Thyroid gland (tissue), 4 donors: ENCODE results near the gene CLIP2. TPM values are rescaled to one million over a fixed set of nuclear protein-coding genes. Genes with fewer than 3 reads are reported as not detected.
"Not testable (repeated sequence)": the region's sequence is repeated elsewhere in the genome, so short reads cannot be mapped to it uniquely, and the experiment has no call there.

ENCODE experiments used
- DNase-seq, 2 donors: peaks; one replicate each; pipeline ENCODE4 v3.0.0-alpha.2; 2019
- H3K27ac ChIP-seq, 3 donors: fragments of 200-600 bp; sonication (generic); 1 replicate in 2 of 3; 2 replicates in 1 of 3; pipeline ENCODE4 v1.5.1; 2016 to 2019; ENCODE audit warnings: mild to moderate bottlenecking in 1 of 3, moderate library complexity in 1 of 3
- H3K27me3 ChIP-seq: fragments of 200-600 bp; sonication (generic); one replicate; pipeline ENCODE4 v1.5.1; 2019
- H3K36me3 ChIP-seq, 2 donors: fragments of 200-600 bp; sonication (generic); one replicate each; pipeline ENCODE4 v1.5.1; 2016 to 2019
- H3K4me1 ChIP-seq, 2 donors: fragments of 200-600 bp; sonication (generic); one replicate each; pipeline ENCODE4 v1.5.1; 2017 to 2019
- H3K4me3 ChIP-seq, 3 donors: fragments of 200-600 bp; sonication (generic); replicated peaks in 1 of 3; 1 replicate in 2 of 3; 2 replicates in 1 of 3; pipeline ENCODE4 v1.5.1; 2016; ENCODE audit warnings: mild to moderate bottlenecking in 1 of 3
- H3K9me3 ChIP-seq: fragments of 200-600 bp; sonication (generic); one replicate; pipeline ENCODE4 v1.5.1; 2017
- CTCF ChIP-seq, 6 experiments: fragments of 200-600 bp in 3 of 6; fragments of 450-650 bp in 3 of 6; sonication (generic) in 3 of 6; IDR thresholded peaks; one replicate each; pipeline ENCODE4 v1.5.1; 2016 to 2019; ENCODE audit warnings: antibody characterized with exemption in 6 of 6, mild to moderate bottlenecking in 2 of 6, inconsistent platforms in 1 of 6, moderate library complexity in 1 of 6
- POLR2A ChIP-seq, 2 donors: fragments of 450-650 bp; IDR thresholded peaks; one replicate each; pipeline ENCODE4 v1.6.1; 2017; ENCODE audit warnings: antibody characterized with exemption in 2 of 2, mild to moderate bottlenecking in 2 of 2, moderate library complexity in 1 of 2
- WGBS, 2 donors: methylation state at CpG; one replicate each; pipeline ENCODE4 v1.1.5; 2017; 5-methylcytosine and 5-hydroxymethylcytosine counted together
- intact Hi-C: fragments of 100-400 bp; cut with DNase I; formaldehyde crosslinking; loops from one replicate; pipeline ENCODE4 v1.15.1; 2023
- total RNA-seq, 4 donors: library from RNA; depleted of rRNA; stranded (reverse); fragments of >200 nt; gene quantifications; one replicate each; pipeline ENCODE4 v1.2.3, GENCODE V29; 2016

The CLIP2 gene
- total RNA-seq, 4 donors from 2014 or later, result 4.4 to 16.5 (median 6.7) TPM

- no peak overlapping the region for H3K4me3 ChIP-seq
- H3K9me3 ChIP-seq, result no peaks in the 10 kb centered on the region
- intact Hi-C loops, result no loop called here
- no peaks in the 10 kb centered on the region for H3K4me1 ChIP-seq
- no peak overlapping the region for H3K27ac ChIP-seq
- H3K36me3 ChIP-seq, result no peaks in the 10 kb centered on the region
- TF ChIP-seq CTCF (IDR thresholded peaks at IDR 0.05) (no peak), POLR2A (IDR thresholded peaks at IDR 0.05) (no peak)
- H3K27me3 ChIP-seq, result no peaks in the 10 kb centered on the region
- WGBS, 2 donors, result 96% methylated on average over 16 to 20 of the region's 20 CpGs
- DNase-seq, result no peak
Observed at GRCh38 chr7:74317146-74317782, 28.1 kb downstream of the CLIP2 start.

GRCh38 chr7:74318043-74318442, 28.8 kb downstream of the CLIP2 start:
- TF ChIP-seq CTCF (IDR thresholded peaks at IDR 0.05) (no peak), POLR2A (IDR thresholded peaks at IDR 0.05) (no peak)
- H3K27ac ChIP-seq, result no peak overlapping the region
- no peaks in the 10 kb centered on the region for H3K4me1 ChIP-seq
- H3K9me3 ChIP-seq, result no peaks in the 10 kb centered on the region
- no peak overlapping the region for H3K4me3 ChIP-seq
- no peaks in the 10 kb centered on the region for H3K36me3 ChIP-seq
- no peaks in the 10 kb centered on the region for H3K27me3 ChIP-seq
- WGBS, 2 donors, result 85 to 89% methylated on average over 8 of the region's 8 CpGs
- DNase-seq, result no peak
- intact Hi-C loops, result no loop called here

- TF ChIP-seq POLR2A (IDR thresholded peaks at IDR 0.05) (no peak), CTCF (IDR thresholded peaks at IDR 0.05) (no peak)
- no peaks in the 10 kb centered on the region for H3K4me1 ChIP-seq
- H3K9me3 ChIP-seq, result no peaks in the 10 kb centered on the region
- no peaks in the 10 kb centered on the region for H3K27me3 ChIP-seq
- intact Hi-C loops, result no loop called here
- H3K36me3 ChIP-seq, result no peaks in the 10 kb centered on the region
- H3K27ac ChIP-seq, result no peak overlapping the region
- no peak overlapping the region for H3K4me3 ChIP-seq
- 75 to 77% methylated on average over 9 of the region's 9 CpGs for WGBS, 2 donors
- no peak for DNase-seq
Observed at GRCh38 chr7:74320645-74321221, 31.5 kb downstream of the CLIP2 start.

- DNase-seq, H3K27ac ChIP-seq, intact Hi-C loops, H3K4me1 ChIP-seq, H3K36me3 ChIP-seq, H3K9me3 ChIP-seq, H3K27me3 ChIP-seq, H3K4me3 ChIP-seq: not testable (repeated sequence)
- 95 to 98% methylated on average over 9 of the region's 9 CpGs for WGBS, 2 donors
Observed at GRCh38 chr7:74322892-74323291, 33.7 kb downstream of the CLIP2 start.

- no peak for TF ChIP-seq POLR2A (IDR thresholded peaks at IDR 0.05)
- no peak for TF ChIP-seq CTCF (IDR thresholded peaks at IDR 0.05)
- intact Hi-C loops, result no loop called here
- 54 to 66% methylated on average over 8 to 12 of the region's 12 CpGs for WGBS, 2 donors
- Histone ChIP-seq H3K9me3 (no peaks in the 10 kb centered on the region), H3K36me3 (no peaks in the 10 kb centered on the region), H3K27ac (no peak overlapping the region), H3K27me3 (no peaks in the 10 kb centered on the region), H3K4me3 (no peak overlapping the region), H3K4me1 (no peaks in the 10 kb centered on the region)
- no peak for DNase-seq
Observed at GRCh38 chr7:74324531-74325209, 35.5 kb downstream of the CLIP2 start.
